H9 (cell line): Measurements from ENCODE around the gene OGFOD1. TPM values are rescaled to one million over a fixed set of nuclear protein-coding genes. Genes with fewer than 3 reads are reported as not detected.

Experiments
- DNase-seq: peaks from one replicate; pipeline ENCODE4 v3.0.0-alpha.2; 2017
- H2AFZ ChIP-seq: one replicate; pipeline ENCODE4 v1.6.1; 2013; ENCODE audit warnings: mild to moderate bottlenecking, low read length, control low read depth, moderate library complexity
- H2AK5ac ChIP-seq: 2 replicates; pipeline ENCODE4 v1.6.1; 2013; ENCODE audit warnings: low read length, control low read depth, mixed read lengths; ENCODE audit not compliant: insufficient read length
- H2BK120ac ChIP-seq: one replicate; pipeline ENCODE4 v1.6.1; 2013; ENCODE audit warnings: low read depth, mild to moderate bottlenecking, low read length, control low read depth, inconsistent platforms; ENCODE audit not compliant: poor library complexity, severe bottlenecking
- H2BK12ac ChIP-seq: 2 replicates; pipeline ENCODE4 v1.6.1; 2013; ENCODE audit warnings: low read length, control low read depth, mixed read lengths, low read depth; ENCODE audit not compliant: insufficient read length
- H2BK15ac ChIP-seq: 2 replicates; pipeline ENCODE4 v1.6.1; 2013; ENCODE audit warnings: low read depth, low read length, control low read depth
- H2BK20ac ChIP-seq: one replicate; pipeline ENCODE4 v1.6.1; 2013; ENCODE audit warnings: low read depth, mild to moderate bottlenecking, low read length, control low read depth, inconsistent platforms; ENCODE audit not compliant: poor library complexity, severe bottlenecking
- H2BK5ac ChIP-seq: 2 replicates; pipeline ENCODE4 v1.6.1; 2013; ENCODE audit warnings: low read length, control low read depth, mixed read lengths; ENCODE audit not compliant: insufficient read length
- H3K14ac ChIP-seq: 2 replicates; pipeline ENCODE4 v1.6.1; 2013; ENCODE audit warnings: low read length, control low read depth; ENCODE audit not compliant: insufficient read depth
- H3K18ac ChIP-seq: 2 replicates; pipeline ENCODE4 v1.6.1; 2013; ENCODE audit warnings: low read depth, mild to moderate bottlenecking, mixed read lengths, low read length, control low read depth; ENCODE audit not compliant: insufficient read length
- H3K23ac ChIP-seq: 2 replicates; pipeline ENCODE4 v1.6.1; 2013; ENCODE audit warnings: low read length, control low read depth, mixed read lengths, low read depth; ENCODE audit not compliant: insufficient read length
- H3K23me2 ChIP-seq: 2 replicates; pipeline ENCODE4 v1.6.1; 2013; ENCODE audit warnings: low read depth, mild to moderate bottlenecking, mixed read lengths, low read length, control low read depth; ENCODE audit not compliant: insufficient read length, poor library complexity, severe bottlenecking
- H3K27ac ChIP-seq: 2 replicates; pipeline ENCODE4 v1.5.1; 2013; ENCODE audit warnings: low read length, control low read depth, mixed read lengths, low read depth; ENCODE audit not compliant: insufficient read length
- H3K27me3 ChIP-seq: 2 replicates; pipeline ENCODE4 v1.6.1; 2013; ENCODE audit warnings: low read length, control low read depth, inconsistent platforms; ENCODE audit not compliant: insufficient read depth
- H3K4ac ChIP-seq: 2 replicates; pipeline ENCODE4 v1.6.1; 2013; ENCODE audit warnings: low read depth, mild to moderate bottlenecking, control low read depth, inconsistent platforms, low read length, moderate library complexity
- H3K4me1 ChIP-seq: 2 replicates; pipeline ENCODE4 v1.6.1; 2013; ENCODE audit warnings: low read length, control low read depth, inconsistent platforms; ENCODE audit not compliant: insufficient read depth
- H3K4me2 ChIP-seq: 2 replicates; pipeline ENCODE4 v1.6.1; 2013; ENCODE audit warnings: low read length, control low read depth, mixed read lengths; ENCODE audit not compliant: insufficient read length, insufficient read depth
- H3K56ac ChIP-seq: 2 replicates; pipeline ENCODE4 v1.6.1; 2013; ENCODE audit warnings: low read depth, mild to moderate bottlenecking, mixed read lengths, low read length, control low read depth; ENCODE audit not compliant: insufficient read length
- H3K79me1 ChIP-seq: 2 replicates; pipeline ENCODE4 v1.6.1; 2013; ENCODE audit warnings: low read depth, mild to moderate bottlenecking, moderate library complexity, low read length, control low read depth, inconsistent platforms; ENCODE audit not compliant: insufficient read depth, poor library complexity, severe bottlenecking
- H3K79me2 ChIP-seq: 2 replicates; pipeline ENCODE4 v1.6.1; 2013; ENCODE audit warnings: low read length, control low read depth, inconsistent platforms; ENCODE audit not compliant: insufficient read depth
- H3K9ac ChIP-seq: 2 replicates; pipeline ENCODE4 v1.6.1; 2013; ENCODE audit warnings: low read length, control low read depth, mixed read lengths; ENCODE audit not compliant: insufficient read length; ENCODE audit errors: extremely low read depth
- H3K9me3 ChIP-seq: one replicate; pipeline ENCODE4 v1.6.1; 2013; ENCODE audit warnings: low read depth, low read length, inconsistent platforms; ENCODE audit not compliant: control insufficient read depth
- H3T11ph ChIP-seq: one replicate; pipeline ENCODE4 v1.6.1; 2013; ENCODE audit warnings: mild to moderate bottlenecking, low read length, control low read depth, inconsistent platforms
- H4K20me1 ChIP-seq: one replicate; pipeline ENCODE4 v1.6.1; 2013; ENCODE audit not compliant: control insufficient read depth, insufficient read length, insufficient read depth
- H4K5ac ChIP-seq: 2 replicates; pipeline ENCODE4 v1.6.1; 2013; ENCODE audit warnings: low read depth, mild to moderate bottlenecking, mixed read lengths, low read length, control low read depth; ENCODE audit not compliant: insufficient read length
- H4K8ac ChIP-seq: replicated peaks from 2 replicates; pipeline ENCODE4 v1.6.1; 2013; ENCODE audit warnings: low read length, control low read depth, mixed read lengths, low read depth; ENCODE audit not compliant: insufficient read length
- H4K91ac ChIP-seq: 2 replicates; pipeline ENCODE4 v1.6.1; 2013; ENCODE audit warnings: low read depth, mild to moderate bottlenecking, moderate library complexity, mixed read lengths, low read length, control low read depth; ENCODE audit not compliant: insufficient read length
- H3K27ac Mint-ChIP-seq, 3 experiments: 2 replicates in 2 of 3; 3 replicates in 1 of 3; pipeline ENCODE4 v1.8.0; 2020 to 2021; ENCODE audit warnings: mixed read lengths in 3 of 3, mild to moderate bottlenecking in 1 of 3, moderate library complexity in 1 of 3
- H3K27me3 Mint-ChIP-seq: 2 replicates; pipeline ENCODE4 v1.8.0; 2021; ENCODE audit warnings: low read depth, mild to moderate bottlenecking, moderate library complexity, mixed read lengths
- H3K36me3 Mint-ChIP-seq, 3 experiments: 2 replicates in 2 of 3; 3 replicates in 1 of 3; pipeline ENCODE4 v1.8.0; 2020 to 2021; ENCODE audit warnings: low read depth in 3 of 3, mixed read lengths in 3 of 3; ENCODE audit not compliant: insufficient read depth in 1 of 3
- H3K4me1 Mint-ChIP-seq, 2 experiments: 2 replicates each; pipeline ENCODE4 v1.8.0; 2020; ENCODE audit warnings: mixed read lengths in 2 of 2
- H3K4me3 Mint-ChIP-seq, 2 experiments: 2 replicates in 1 of 2; 3 replicates in 1 of 2; pipeline ENCODE4 v1.8.0; 2020 to 2021; ENCODE audit warnings: mild to moderate bottlenecking in 2 of 2, mixed read lengths in 2 of 2, moderate library complexity in 1 of 2
- H3K9me3 Mint-ChIP-seq, 2 experiments: 2 replicates in 1 of 2; 3 replicates in 1 of 2; pipeline ENCODE4 v1.8.0; 2020; ENCODE audit warnings: mild to moderate bottlenecking in 2 of 2, mixed read lengths in 2 of 2, moderate library complexity in 1 of 2
- WGBS: extraction: QIAGEN DNeasy Blood & Tissue Kit; methylation state at CpG from one replicate; pipeline ENCODE4 v1.1.7; 2013; ENCODE audit warnings: missing lambda C conversion rate, low lambda C conversion rate, mixed read lengths; ENCODE audit not compliant: insufficient read length; ENCODE audit errors: extremely low coverage; 5-methylcytosine and 5-hydroxymethylcytosine counted together
- total RNA-seq: library from RNA; stranded (reverse); gene quantifications from 2 replicates; pipeline ENCODE4 v1.2.1, GENCODE V29; 2021
- TF ChIP-seq, protein P1 (sequence below): fragments of 200-600 bp; sonication (generic); conservative IDR thresholded peaks from 3 replicates; pipeline ENCODE4 v1.8.0; 2021; ENCODE audit warnings: antibody characterized with exemption, mild to moderate bottlenecking

Gene OGFOD1
- total RNA-seq, 1 experiment from 2014 or later, result 66.5 TPM

DNA sequence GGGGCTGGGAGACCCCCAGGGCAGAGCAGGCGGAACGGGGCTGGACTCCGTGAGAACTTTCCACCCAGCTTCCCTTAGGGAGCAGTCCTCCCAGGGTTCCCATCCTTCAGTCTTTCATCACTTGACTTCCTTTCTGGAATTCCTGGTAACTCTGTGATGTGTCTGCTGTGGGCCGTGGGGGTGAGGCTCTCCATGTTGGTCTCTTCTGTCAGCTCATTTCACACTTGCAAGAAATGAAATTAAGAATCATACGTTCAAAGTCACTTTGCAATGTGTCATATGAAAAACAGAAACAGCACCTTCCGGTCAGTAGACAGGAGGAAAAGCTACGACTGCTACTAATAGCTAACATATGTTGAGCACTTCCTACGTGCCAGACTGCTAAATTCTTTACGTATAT is 73.9 kb downstream of the OGFOD1 start:
- no peak overlapping the region for H3K56ac ChIP-seq
- no peak overlapping the region for H2AK5ac ChIP-seq
- H3K9ac ChIP-seq, result no peak overlapping the region
- Mint-ChIP-seq H3K4me3 (no peak overlapping the region), H3K27ac (no peak overlapping the region), H3K4me1 (peaks cover 5 to 6% of the 10 kb centered on the region in 2 experiments), H3K9me3 (no peaks in the 10 kb centered on the region), H3K27me3 (peaks cover 13% of the 10 kb centered on the region), H3K36me3 (no peaks in the 10 kb centered on the region)
- no peak overlapping the region for H3K14ac ChIP-seq
- no peak overlapping the region for H2BK12ac ChIP-seq
- no peak overlapping the region for H2AFZ ChIP-seq
- no peak overlapping the region for H2BK5ac ChIP-seq
- no peak overlapping the region for H3K18ac ChIP-seq
- no peak overlapping the region for H3K4ac ChIP-seq
- H4K5ac ChIP-seq, result no peak overlapping the region
- no peaks in the 10 kb centered on the region for H4K20me1 ChIP-seq
- no peaks in the 10 kb centered on the region for H3K4me1 ChIP-seq
- no peaks in the 10 kb centered on the region for H3K79me1 ChIP-seq
- no peak overlapping the region for H3K4me2 ChIP-seq
- H2BK120ac ChIP-seq, result no peak overlapping the region
- no peak overlapping the region for H3T11ph ChIP-seq
- no peak overlapping the region for H4K8ac ChIP-seq
- TF ChIP-seq, protein P1, sequence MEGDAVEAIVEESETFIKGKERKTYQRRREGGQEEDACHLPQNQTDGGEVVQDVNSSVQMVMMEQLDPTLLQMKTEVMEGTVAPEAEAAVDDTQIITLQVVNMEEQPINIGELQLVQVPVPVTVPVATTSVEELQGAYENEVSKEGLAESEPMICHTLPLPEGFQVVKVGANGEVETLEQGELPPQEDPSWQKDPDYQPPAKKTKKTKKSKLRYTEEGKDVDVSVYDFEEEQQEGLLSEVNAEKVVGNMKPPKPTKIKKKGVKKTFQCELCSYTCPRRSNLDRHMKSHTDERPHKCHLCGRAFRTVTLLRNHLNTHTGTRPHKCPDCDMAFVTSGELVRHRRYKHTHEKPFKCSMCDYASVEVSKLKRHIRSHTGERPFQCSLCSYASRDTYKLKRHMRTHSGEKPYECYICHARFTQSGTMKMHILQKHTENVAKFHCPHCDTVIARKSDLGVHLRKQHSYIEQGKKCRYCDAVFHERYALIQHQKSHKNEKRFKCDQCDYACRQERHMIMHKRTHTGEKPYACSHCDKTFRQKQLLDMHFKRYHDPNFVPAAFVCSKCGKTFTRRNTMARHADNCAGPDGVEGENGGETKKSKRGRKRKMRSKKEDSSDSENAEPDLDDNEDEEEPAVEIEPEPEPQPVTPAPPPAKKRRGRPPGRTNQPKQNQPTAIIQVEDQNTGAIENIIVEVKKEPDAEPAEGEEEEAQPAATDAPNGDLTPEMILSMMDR, result no peak
- no peak for DNase-seq
- H3K23me2 ChIP-seq, result peaks cover under 1% of the 10 kb centered on the region
- H2BK20ac ChIP-seq, result no peak overlapping the region
- no CpG with 5 or more reads among the region's 9 CpGs for WGBS
- H4K91ac ChIP-seq, result no peak overlapping the region
- H3K9me3 ChIP-seq, result no peaks in the 10 kb centered on the region
- no peaks in the 10 kb centered on the region for H3K27me3 ChIP-seq
- H3K23ac ChIP-seq, result no peak overlapping the region
- no peak overlapping the region for H2BK15ac ChIP-seq
- no peak overlapping the region for H3K27ac ChIP-seq
- no peaks in the 10 kb centered on the region for H3K79me2 ChIP-seq

Other genes starting within 250 kb of the OGFOD1 start
- gene AMFR, start 26.0 kb upstream of the OGFOD1 start, total RNA-seq, result 25.6 and 26.3 TPM in 2 replicates
- 271 and 276 TPM in 2 replicates for gene NUDT21, start 222 bp upstream of the OGFOD1 start, total RNA-seq
- 13.0 and 13.1 TPM in 2 replicates for gene BBS2, start 68.5 kb downstream of the OGFOD1 start, total RNA-seq
- gene MT4, start 113.5 kb downstream of the OGFOD1 start, total RNA-seq, result not detected in 2 replicates
- gene MT3, start 138.0 kb downstream of the OGFOD1 start, total RNA-seq, result 0.61 TPM in 1 of 2 replicates, not detected in the other
- 63.1 and 72.5 TPM in 2 replicates for gene MT2A, start 157.0 kb downstream of the OGFOD1 start, total RNA-seq
- gene MT1E, start 174.2 kb downstream of the OGFOD1 start, total RNA-seq, result 25.9 and 34.4 TPM in 2 replicates
- gene MT1M, start 181.1 kb downstream of the OGFOD1 start, total RNA-seq, result 1.4 and 2.5 TPM in 2 replicates
- gene MT1A, start 187.1 kb downstream of the OGFOD1 start, total RNA-seq, result 0.68 TPM in 1 of 2 replicates, not detected in the other
- gene MT1B, start 200.3 kb downstream of the OGFOD1 start, total RNA-seq, result not detected in 2 replicates
- gene MT1F, start 206.4 kb downstream of the OGFOD1 start, total RNA-seq, result 22.9 and 26.1 TPM in 2 replicates
- 23.4 and 26.2 TPM in 2 replicates for gene MT1G, start 216.5 kb downstream of the OGFOD1 start, total RNA-seq
- 10.7 and 12.5 TPM in 2 replicates for gene MT1H, start 218.3 kb downstream of the OGFOD1 start, total RNA-seq
- 32.1 and 41.9 TPM in 2 replicates for gene MT1X, start 230.9 kb downstream of the OGFOD1 start, total RNA-seq